Measurements from ENCODE around the gene ARMC9. TPM values are rescaled to one million over a fixed set of nuclear protein-coding genes. Genes with fewer than 3 reads are reported as not detected.

Gene ARMC9
- total and polyA plus RNA-seq, 7 donors = 1.4 to 18.4 (median 2.2) TPM

- H3K9me3 ChIP-seq = no peaks in the 10 kb centered on the region
- peak; percentile 88 to 91 (median 90) for ATAC-seq
- intact Hi-C loops (cut with DNase I) = no loop called here
- TF ChIP-seq CTCF (IDR thresholded peaks at IDR 0.05) = no peak
- peaks cover 31% of the 10 kb centered on the region for H3K4me1 ChIP-seq
- peak; percentile 82 to 90 for DNase-seq
- WGBS, 3 donors = 27 to 32% (median 28%) methylated on average over 12 of the region's 12 CpGs
- H3K27ac ChIP-seq = peak overlapping the region; percentile 83
- H3K4me3 ChIP-seq = no peak overlapping the region
- H3K36me3 ChIP-seq (ENCODE audit: insufficient read depth in 1 of 2, low read depth in 1 of 2) = no peaks in the 10 kb centered on the region
- no peaks in the 10 kb centered on the region for H3K27me3 ChIP-seq (ENCODE audit: insufficient read depth in 3 of 3, low read length in 2 of 3)
Measured at GRCh38 chr2:231181860-231182512, 16.4 kb upstream of the ARMC9 start.

- H3K4me1 ChIP-seq = peaks cover 33% of the 10 kb centered on the region
- DNase-seq = no peak
- TF ChIP-seq CTCF (IDR thresholded peaks at IDR 0.05) = no peak
- no peaks in the 10 kb centered on the region for H3K36me3 ChIP-seq (ENCODE audit: insufficient read depth in 1 of 2, low read depth in 1 of 2)
- 61 to 63% (median 63%) methylated on average over 8 of the region's 8 CpGs for WGBS, 3 donors
- peak overlapping the region; percentile 83 for H3K27ac ChIP-seq
- ATAC-seq = peak in 2 of 4 donors; percentile 35 to 36
- no peak overlapping the region for H3K4me3 ChIP-seq
- intact Hi-C loops (cut with DNase I) = no loop called here
- no peaks in the 10 kb centered on the region for H3K9me3 ChIP-seq
- no peaks in the 10 kb centered on the region for H3K27me3 ChIP-seq (ENCODE audit: insufficient read depth in 3 of 3, low read length in 2 of 3)
Measured at GRCh38 chr2:231182513-231182899, 15.9 kb upstream of the ARMC9 start.

- 84 to 93% (median 93%) methylated on average over 8 of the region's 8 CpGs for WGBS, 3 donors
- Histone ChIP-seq H3K27ac (no peak overlapping the region), H3K4me3 (no peak overlapping the region), H3K36me3 (ENCODE audit: insufficient read depth in 1 of 2, low read depth in 1 of 2) (no peaks in the 10 kb centered on the region), H3K27me3 (ENCODE audit: insufficient read depth in 3 of 3, low read length in 2 of 3) (no peaks in the 10 kb centered on the region), H3K9me3 (no peaks in the 10 kb centered on the region), H3K4me1 (peaks cover 45% of the 10 kb centered on the region)
- ATAC-seq (no peak), DNase-seq (no peak)
- intact Hi-C loops (cut with DNase I) = no loop called here
- no peak for TF ChIP-seq CTCF (IDR thresholded peaks at IDR 0.05)
Measured at GRCh38 chr2:231183851-231184250, 14.6 kb upstream of the ARMC9 start.

- no peaks in the 10 kb centered on the region for H3K27me3 ChIP-seq (ENCODE audit: insufficient read depth in 3 of 3, low read length in 2 of 3)
- peaks cover 45% of the 10 kb centered on the region for H3K4me1 ChIP-seq
- no peak overlapping the region for H3K27ac ChIP-seq
- intact Hi-C loops (cut with DNase I) = no loop called here
- DNase-seq = no peak
- no peaks in the 10 kb centered on the region for H3K36me3 ChIP-seq (ENCODE audit: insufficient read depth in 1 of 2, low read depth in 1 of 2)
- H3K9me3 ChIP-seq = no peaks in the 10 kb centered on the region
- WGBS, 3 donors = 92 to 93% (median 93%) methylated on average over 4 of the region's 4 CpGs
- no peak for ATAC-seq
- no peak overlapping the region for H3K4me3 ChIP-seq
- TF ChIP-seq CTCF (IDR thresholded peaks at IDR 0.05) = no peak
Measured at GRCh38 chr2:231184319-231184718, 14.1 kb upstream of the ARMC9 start.

All from psoas muscle (tissue), 8 donors.